PC-9 (cell line): ENCODE data around the gene AMIGO1. TPM values are rescaled to one million over a fixed set of nuclear protein-coding genes. Genes with fewer than 3 reads are reported as not detected.

ENCODE experiments used
- BruUV-seq: library from RNA; stranded (reverse); fragments of 400-500 nt; replicated peaks from 2 replicates; lab custom pipeline; 2021; lab: Mats Ljungman, UMichigan
- CTCF ChIA-PET: fragments of 300-600 bp; sonication (Branson Sonifier 250); formaldehyde crosslinking; loops from one replicate; lab custom pipeline; 2022; ENCODE audit warnings: antibody characterized with exemption; lab: Charles Lee
- POLR2A ChIA-PET: fragments of 300-600 bp; sonication (Branson Sonifier 250); formaldehyde crosslinking; loops from one replicate; lab custom pipeline; 2022; ENCODE audit warnings: antibody characterized with exemption; ENCODE audit not compliant: unreplicated experiment; lab: Charles Lee
- DNase-seq, 2 experiments: peaks; one replicate each; pipeline versions ENCODE4 v3.0.0 to v3.0.0-alpha.2; 2015 to 2022; ENCODE audit warnings: mixed read lengths in 1 of 2
- H2AFZ ChIP-seq: fragments of 200-600 bp; sonication (generic); 2 replicates; pipeline ENCODE4 v1.8.1; 2017; ENCODE audit warnings: antibody characterized with exemption
- H3F3A ChIP-seq: fragments of 200-600 bp; sonication (generic); 2 replicates; pipeline ENCODE4 v1.8.1; 2017; ENCODE audit warnings: antibody characterized with exemption, mild to moderate bottlenecking, low read depth; ENCODE audit not compliant: insufficient read depth
- H3K27ac ChIP-seq: fragments of 200-600 bp; sonication (generic); 2 replicates; pipeline ENCODE4 v1.6.1; 2016; ENCODE audit warnings: mixed run types
- H3K27me3 ChIP-seq: fragments of 200-600 bp; sonication (generic); 2 replicates; pipeline ENCODE4 v1.6.1; 2016; ENCODE audit warnings: low read depth, mixed run types; ENCODE audit not compliant: insufficient read depth
- H3K36me3 ChIP-seq: fragments of 200-600 bp; sonication (generic); 2 replicates; pipeline ENCODE4 v1.6.1; 2016; ENCODE audit warnings: low read depth, mixed run types
- H3K4me1 ChIP-seq: fragments of 200-600 bp; sonication (generic); replicated peaks from 2 replicates; pipeline ENCODE4 v1.6.1; 2016; ENCODE audit warnings: mixed run types; ENCODE audit not compliant: insufficient read depth
- H3K4me2 ChIP-seq: fragments of 200-600 bp; sonication (generic); 2 replicates; pipeline ENCODE4 v1.6.1; 2017; ENCODE audit warnings: mixed run types
- H3K4me3 ChIP-seq: fragments of 200-600 bp; sonication (generic); 2 replicates; pipeline ENCODE4 v1.6.1; 2016; ENCODE audit warnings: mixed run types
- H3K79me2 ChIP-seq: fragments of 200-600 bp; sonication (generic); 2 replicates; pipeline ENCODE4 v1.6.1; 2017; ENCODE audit warnings: low read depth, mixed run types
- H3K9me2 ChIP-seq: fragments of 200-600 bp; sonication (generic); 2 replicates; pipeline ENCODE4 v1.8.1; 2017; ENCODE audit warnings: mild to moderate bottlenecking; ENCODE audit not compliant: insufficient read depth
- H3K9me3 ChIP-seq: fragments of 200-600 bp; sonication (generic); 2 replicates; pipeline ENCODE4 v1.8.1; 2016; ENCODE audit warnings: low read depth; ENCODE audit not compliant: insufficient read depth
- H4K20me1 ChIP-seq: fragments of 200-600 bp; sonication (generic); 2 replicates; pipeline ENCODE4 v1.8.1; 2017; ENCODE audit not compliant: insufficient read depth
- CTCF ChIP-seq: fragments of 200-600 bp; sonication (generic); conservative IDR thresholded peaks from 2 replicates; pipeline ENCODE4 v1.6.1; 2017; ENCODE audit warnings: mixed run types, antibody characterized with exemption, mild to moderate bottlenecking, moderate library complexity
- EZH2 ChIP-seq: fragments of 200-600 bp; sonication (generic); IDR thresholded peaks from 2 replicates; pipeline ENCODE4 v1.8.0; 2017; ENCODE audit warnings: antibody characterized with exemption, low read depth
- intact Hi-C: fragments of 100-400 bp; cut with micrococcal nuclease; formaldehyde crosslinking; loops from one replicate; pipeline ENCODE4 v1.10.0; 2022; ENCODE audit not compliant: unreplicated experiment
- total RNA-seq: library from RNA; stranded (reverse); gene quantifications from 2 replicates; pipeline ENCODE4 v1.2.3, GENCODE V29; 2021

AMIGO1 gene
- total RNA-seq, 1 experiment from 2014 or later, result 4.2 TPM

GRCh38 chr1:109481646-109482045, 27.9 kb downstream of the AMIGO1 start:
- Histone ChIP-seq H3K79me2 (no peaks in the 10 kb centered on the region), H3K36me3 (no peaks in the 10 kb centered on the region), H2AFZ (no peak overlapping the region), H3K4me3 (no peak overlapping the region), H3K27ac (no peak overlapping the region), H3K9me2 (no peaks in the 10 kb centered on the region), H3K4me1 (peaks cover 16% of the 10 kb centered on the region), H4K20me1 (no peaks in the 10 kb centered on the region), H3K9me3 (no peaks in the 10 kb centered on the region), H3K4me2 (no peak overlapping the region), H3F3A (no peaks in the 10 kb centered on the region), H3K27me3 (peaks cover 45% of the 10 kb centered on the region)
- no peak for DNase-seq
- intact Hi-C loops, result no loop called here
- ChIA-PET POLR2A (no interaction called here), CTCF (no interaction called here)
- no peak for TF ChIP-seq EZH2
- no peak for TF ChIP-seq CTCF
- no TSS peak for BruUV-seq

GRCh38 chr1:109479901-109480300, 29.6 kb downstream of the AMIGO1 start:
- TF ChIP-seq CTCF (no peak), EZH2 (no peak)
- Histone ChIP-seq H3K9me3 (no peaks in the 10 kb centered on the region), H3K27ac (no peak overlapping the region), H3K4me1 (peaks cover 17% of the 10 kb centered on the region), H3K4me3 (no peak overlapping the region), H3F3A (no peaks in the 10 kb centered on the region), H4K20me1 (no peaks in the 10 kb centered on the region), H3K36me3 (no peaks in the 10 kb centered on the region), H3K79me2 (no peaks in the 10 kb centered on the region), H3K27me3 (peaks cover 63% of the 10 kb centered on the region), H2AFZ (no peak overlapping the region), H3K9me2 (no peaks in the 10 kb centered on the region), H3K4me2 (no peak overlapping the region)
- intact Hi-C loops, result no loop called here
- BruUV-seq, result no TSS peak
- no peak for DNase-seq
- CTCF ChIA-PET, result no interaction called here
- POLR2A ChIA-PET, result no interaction called here

GRCh38 chr1:109479311-109479710, 30.2 kb downstream of the AMIGO1 start:
- no peak for TF ChIP-seq CTCF
- no peak for TF ChIP-seq EZH2
- ChIA-PET POLR2A (no interaction called here), CTCF (no interaction called here)
- peaks cover 69% of the 10 kb centered on the region for H3K27me3 ChIP-seq
- no peak overlapping the region for H3K4me2 ChIP-seq
- no peaks in the 10 kb centered on the region for H3K9me3 ChIP-seq
- intact Hi-C loops, result no loop called here
- BruUV-seq, result no TSS peak
- no peaks in the 10 kb centered on the region for H3K36me3 ChIP-seq
- H3K27ac ChIP-seq, result no peak overlapping the region
- no peak overlapping the region for H2AFZ ChIP-seq
- DNase-seq, result no peak
- peaks cover 12% of the 10 kb centered on the region for H3K4me1 ChIP-seq
- H3F3A ChIP-seq, result no peaks in the 10 kb centered on the region
- H4K20me1 ChIP-seq, result no peaks in the 10 kb centered on the region
- no peak overlapping the region for H3K4me3 ChIP-seq
- no peaks in the 10 kb centered on the region for H3K79me2 ChIP-seq
- no peaks in the 10 kb centered on the region for H3K9me2 ChIP-seq
